Neuronal stem cell (in vitro differentiated cells): ENCODE data around the gene CBL.
A peak's percentile ranks its signal among the peaks of the same experiment; 100 is the strongest.
"Not testable (repeated sequence)": the region's sequence is repeated elsewhere in the genome, so short reads cannot be mapped to it uniquely, and the experiment has no call there.

ENCODE experiments used
- DNase-seq: peaks from one replicate; pipeline ENCODE4 v3.0.0-alpha.2; 2013; ENCODE audit warnings: low spot score
- H2AFZ ChIP-seq: one replicate; pipeline ENCODE4 v1.6.1; 2013; ENCODE audit warnings: mild to moderate bottlenecking, low read length, inconsistent platforms
- H2AK5ac ChIP-seq: 2 replicates; pipeline ENCODE4 v1.6.1; 2013; ENCODE audit warnings: low read depth, mild to moderate bottlenecking, inconsistent platforms, low read length, moderate library complexity, mixed read lengths
- H2BK120ac ChIP-seq: 2 replicates; pipeline ENCODE4 v1.6.1; 2013; ENCODE audit warnings: low read depth, mild to moderate bottlenecking, inconsistent platforms, low read length, moderate library complexity, mixed read lengths
- H2BK12ac ChIP-seq: one replicate; pipeline ENCODE4 v1.6.1; 2013; ENCODE audit warnings: low read length, inconsistent platforms
- H2BK15ac ChIP-seq: 2 replicates; pipeline ENCODE4 v1.6.1; 2013; ENCODE audit warnings: mild to moderate bottlenecking, low read length, inconsistent platforms, mixed read lengths
- H2BK5ac ChIP-seq: one replicate; pipeline ENCODE4 v1.6.1; 2013; ENCODE audit warnings: inconsistent platforms, mild to moderate bottlenecking, low read length, moderate library complexity
- H3K14ac ChIP-seq: one replicate; pipeline ENCODE4 v1.6.1; 2013; ENCODE audit warnings: low read length, inconsistent platforms
- H3K18ac ChIP-seq: 2 replicates; pipeline ENCODE4 v1.6.1; 2013; ENCODE audit warnings: low read length, inconsistent platforms
- H3K23ac ChIP-seq: 2 replicates; pipeline ENCODE4 v1.6.1; 2013; ENCODE audit warnings: low read depth, mild to moderate bottlenecking, mixed read lengths, low read length, inconsistent platforms; ENCODE audit not compliant: poor library complexity
- H3K27ac ChIP-seq: replicated peaks from 3 replicates; pipeline ENCODE4 v1.5.1; 2013; ENCODE audit warnings: low read length, inconsistent platforms
- H3K27me3 ChIP-seq, 3 experiments: 2 replicates each; pipeline ENCODE4 v1.6.1; 2013; ENCODE audit warnings: low read length in 3 of 3, mild to moderate bottlenecking in 2 of 3, inconsistent platforms in 1 of 3, low read depth in 1 of 3, mixed read lengths in 1 of 3, moderate library complexity in 1 of 3; ENCODE audit not compliant: control insufficient read depth in 3 of 3, insufficient read depth in 3 of 3
- H3K36me3 ChIP-seq, 2 donors: replicated peaks in 1 of 2; 2 replicates each; pipeline ENCODE4 v1.6.1; 2013; ENCODE audit warnings: low read length in 2 of 2; ENCODE audit not compliant: control insufficient read depth in 2 of 2, insufficient read depth in 2 of 2
- H3K4ac ChIP-seq: 2 replicates; pipeline ENCODE4 v1.6.1; 2013; ENCODE audit warnings: inconsistent platforms, mild to moderate bottlenecking, low read length, moderate library complexity
- H3K4me1 ChIP-seq, 2 donors: 1 replicate in 1 of 2; 2 replicates in 1 of 2; pipeline ENCODE4 v1.6.1; 2013; ENCODE audit warnings: low read length in 2 of 2, low read depth in 1 of 2; ENCODE audit not compliant: control insufficient read depth in 2 of 2, insufficient read depth in 1 of 2
- H3K4me2 ChIP-seq: one replicate; pipeline ENCODE4 v1.6.1; 2013; ENCODE audit warnings: mild to moderate bottlenecking, low read length, inconsistent platforms; ENCODE audit not compliant: insufficient read depth, poor library complexity, severe bottlenecking
- H3K4me3 ChIP-seq, 2 donors: 2 replicates each; pipeline ENCODE4 v1.5.1; 2013; ENCODE audit warnings: low read length in 2 of 2, mild to moderate bottlenecking in 2 of 2, inconsistent platforms in 1 of 2, moderate library complexity in 1 of 2
- H3K79me1 ChIP-seq: one replicate; pipeline ENCODE4 v1.6.1; 2013; ENCODE audit warnings: low read depth, mild to moderate bottlenecking, inconsistent platforms, low read length, moderate library complexity
- H3K9ac ChIP-seq: one replicate; pipeline ENCODE4 v1.6.1; 2013; ENCODE audit warnings: mild to moderate bottlenecking, low read depth, low read length, inconsistent platforms; ENCODE audit not compliant: poor library complexity
- H3K9me3 ChIP-seq, 2 donors: replicated peaks in 1 of 2; 2 replicates each; pipeline versions ENCODE3 to v1.6.1; 2013; ENCODE audit warnings: low read length in 2 of 2, mild to moderate bottlenecking in 2 of 2, inconsistent platforms in 1 of 2, low read depth in 1 of 2, mixed read lengths in 1 of 2, moderate library complexity in 1 of 2; ENCODE audit not compliant: control insufficient read depth in 2 of 2, insufficient read depth in 1 of 2
- H4K8ac ChIP-seq: one replicate; pipeline ENCODE4 v1.6.1; 2013; ENCODE audit warnings: low read depth, mild to moderate bottlenecking, inconsistent platforms, low read length, moderate library complexity
- H4K91ac ChIP-seq: one replicate; pipeline ENCODE4 v1.6.1; 2013; ENCODE audit warnings: low read length, low read depth, mild to moderate bottlenecking, inconsistent platforms; ENCODE audit not compliant: poor library complexity
- WGBS, 2 donors: extraction: QIAGEN DNeasy Blood & Tissue Kit; methylation state at CpG; one replicate each; pipeline ENCODE4 v1.1.7; 2013; ENCODE audit warnings: missing lambda C conversion rate in 2 of 2, mixed read lengths in 1 of 2; ENCODE audit not compliant: insufficient read length in 2 of 2, insufficient replicate concordance in 1 of 2; ENCODE audit errors: extremely low coverage in 2 of 2; 5-methylcytosine and 5-hydroxymethylcytosine counted together

CBL gene

GRCh38 chr11:119160151-119160550 lies 46.0 kb upstream of the CBL start:
- Histone ChIP-seq H3K9ac (no peak overlapping the region), H3K36me3 (no peaks in the 10 kb centered on the region), H3K14ac (no peak overlapping the region), H4K91ac (no peak overlapping the region), H3K18ac (peak overlapping the region; percentile 2), H2AFZ (no peak overlapping the region), H2BK15ac (no peak overlapping the region), H2BK5ac (no peak overlapping the region), H3K4ac (no peak overlapping the region), H3K9me3 (no peaks in the 10 kb centered on the region), H3K23ac (peak overlapping the region; percentile 19), H3K27me3 (peaks cover 0 to 62% (median 0%) of the 10 kb centered on the region in 3 experiments), H3K4me3 (no peak overlapping the region), H2AK5ac (peak overlapping the region; percentile 63), H2BK12ac (no peak overlapping the region), H3K4me2 (no peak overlapping the region), H4K8ac (no peak overlapping the region), H2BK120ac (no peak overlapping the region), H3K79me1 (no peaks in the 10 kb centered on the region), H3K4me1 (no peaks in the 10 kb centered on the region), H3K27ac (no peak overlapping the region)
- no peak for DNase-seq
- no CpG with 5 or more reads among the region's 9 CpGs for whole genome bisulfite sequencing, 2 donors

DNA sequence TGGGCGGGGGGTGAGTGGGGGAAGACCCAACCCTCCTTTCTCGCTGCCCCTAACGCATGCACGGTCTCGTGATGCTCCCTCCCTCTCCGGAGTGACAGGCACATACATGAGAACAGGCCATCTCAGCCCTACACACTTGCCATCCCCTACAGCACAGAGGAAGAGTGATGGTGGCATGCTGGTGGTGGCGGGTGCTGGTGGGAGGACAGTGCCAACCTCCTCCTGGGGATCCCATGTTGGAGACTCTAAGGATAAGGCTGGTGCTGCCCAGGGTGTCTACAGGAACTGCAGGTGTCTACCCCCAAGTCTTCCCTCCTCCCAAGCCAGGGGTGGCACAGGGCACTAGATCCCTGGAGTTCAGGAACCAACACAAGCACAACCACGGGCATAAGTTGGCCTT lies 44.3 kb upstream of the CBL start:
- Histone ChIP-seq H2BK120ac (no peak overlapping the region), H3K4me2 (no peak overlapping the region), H3K14ac (no peak overlapping the region), H3K36me3 (no peaks in the 10 kb centered on the region), H3K4ac (no peak overlapping the region), H2AFZ (no peak overlapping the region), H3K9ac (no peak overlapping the region), H3K9me3 (no peaks in the 10 kb centered on the region), H2BK12ac (no peak overlapping the region), H4K91ac (no peak overlapping the region), H3K23ac (no peak overlapping the region), H2BK5ac (no peak overlapping the region), H2AK5ac (no peak overlapping the region), H3K79me1 (no peaks in the 10 kb centered on the region), H3K18ac (no peak overlapping the region), H4K8ac (no peak overlapping the region), H3K27ac (no peak overlapping the region), H3K4me3 (no peak overlapping the region), H3K27me3 (peaks cover 0 to 46% (median 0%) of the 10 kb centered on the region in 3 experiments), H2BK15ac (no peak overlapping the region), H3K4me1 (peaks cover 0 to 1% of the 10 kb centered on the region in 2 donors)
- no peak for DNase-seq
- no CpG with 5 or more reads among the region's 8 CpGs for WGBS, 2 donors

- H3K79me1 ChIP-seq, result peaks cover 2% of the 10 kb centered on the region
- no peak for DNase-seq
These were observed 39.6 kb upstream of the CBL start for GRCh38 chr11:119166368-119167076.

GRCh38 chr11:119167077-119167458 lies 39.1 kb upstream of the CBL start:
- H3K4me3 ChIP-seq, H3K4me2 ChIP-seq, H2BK5ac ChIP-seq, H3K79me1 ChIP-seq, H3K23ac ChIP-seq, H2BK12ac ChIP-seq, H2BK120ac ChIP-seq, H3K4me1 ChIP-seq, H4K8ac ChIP-seq, H3K18ac ChIP-seq, H2AFZ ChIP-seq, H3K14ac ChIP-seq, H4K91ac ChIP-seq, H3K36me3 ChIP-seq, H3K9ac ChIP-seq, H3K4ac ChIP-seq, H2BK15ac ChIP-seq, DNase-seq, H3K27ac ChIP-seq, H2AK5ac ChIP-seq, H3K9me3 ChIP-seq: not testable (repeated sequence)
- peaks cover 0 to 39% (median 0%) of the 10 kb centered on the region in 3 experiments for H3K27me3 ChIP-seq
- no CpG with 5 or more reads among the region's 10 CpGs for WGBS, 2 donors

More at GRCh38 chr11:119166368-119167076, 39.6 kb upstream of the CBL start:
- Histone ChIP-seq H3K4ac (no peak overlapping the region), H3K9me3 (no peaks in the 10 kb centered on the region), H2BK120ac (no peak overlapping the region), H3K4me1 (peaks cover 0 to 3% of the 10 kb centered on the region in 2 donors), H3K4me2 (no peak overlapping the region), H2AK5ac (no peak overlapping the region), H3K14ac (no peak overlapping the region), H3K23ac (no peak overlapping the region), H3K27ac (no peak overlapping the region), H4K91ac (no peak overlapping the region), H4K8ac (no peak overlapping the region), H2AFZ (no peak overlapping the region), H3K18ac (no peak overlapping the region), H3K27me3 (peaks cover 0 to 44% (median 0%) of the 10 kb centered on the region in 3 experiments), H2BK12ac (no peak overlapping the region), H3K9ac (no peak overlapping the region), H2BK15ac (no peak overlapping the region), H3K36me3 (no peaks in the 10 kb centered on the region), H3K4me3 (no peak overlapping the region), H2BK5ac (no peak overlapping the region)
- no CpG with 5 or more reads among the region's 8 CpGs for WGBS, 2 donors
